Measurements from ENCODE around the gene SLC3A2.

- TF ChIP-seq CTCF (IDR thresholded peaks at IDR 0.05): no peak
- TF ChIP-seq POLR2A (IDR thresholded peaks at IDR 0.05): no peak
- no peak for TF ChIP-seq POLR2AphosphoS5 (IDR thresholded peaks at IDR 0.05)
Observed at GRCh38 chr11:62880231-62880802, 379 bp upstream of the SLC3A2 start.

All from breast epithelium (tissue), 3 donors.